ENCODE results near the gene TMEM184B. TPM values are rescaled to one million over a fixed set of nuclear protein-coding genes. Genes with fewer than 3 reads are reported as not detected.
A peak's percentile ranks its signal among the peaks of the same experiment; 100 is the strongest.

Gene TMEM184B
- total and polyA plus RNA-seq, 7 experiments from 2014 or later, result 9.0 to 41.3 (median 34.8) TPM

GRCh38 chr22:38202437-38203089, 70.2 kb downstream of the TMEM184B start:
- H3K27ac ChIP-seq (ENCODE audit: low read depth, low read length), result peak overlapping the region; percentile 88
- ChIA-PET POLR2A (interaction anchor here (1.4 to 2.5 kb wide), 5 partner anchors 12 to 26 kb away, joined by 7 to 21 read pairs (median 8); partner anchors contain the start of gene PLA2G6), CTCF (interaction anchor here (0.6 kb wide), 1 partner anchor 103 kb away, joined by 4 read pairs; no protein-coding TSS in a partner anchor)
- peak overlapping the region; percentile 59 to 85 (median 77) for H3K27ac Mint-ChIP-seq
- H3K9me3 ChIP-seq (ENCODE audit: control insufficient read depth in 2 of 3, low read length in 3 of 3), result no peaks in the 10 kb centered on the region
- H3K9me3 Mint-ChIP-seq, result peaks cover 0 to 3% (median 0%) of the 10 kb centered on the region in 11 donors
- peak; percentile 39 for ATAC-seq
- peaks cover 0 to 3% (median 0%) of the 10 kb centered on the region in 3 experiments for H3K36me3 ChIP-seq (ENCODE audit: control insufficient read depth in 2 of 3, insufficient read depth in 3 of 3, low read length in 3 of 3)
- no peaks in the 10 kb centered on the region for H3K27me3 ChIP-seq (ENCODE audit: control insufficient read depth in 2 of 2, insufficient read depth in 2 of 2, low read length in 2 of 2)
- H3K4me3 ChIP-seq (ENCODE audit: low read length), result peak overlapping the region; percentile 77
- intact Hi-C loops (cut with micrococcal nuclease), result loop anchor here (2.0 to 10.0 kb wide), 6 partner anchors 70 to 505 kb away; partner anchors contain the start of genes TMEM184B (in 2 of the 2), BAIAP2L2 (in 1 of the 2), CSNK1E (in 1 of the 2) and DDX17 (in 1 of the 2)
- H3K4me1 ChIP-seq (ENCODE audit: control insufficient read depth in 2 of 2, insufficient read depth in 2 of 2, low read length in 2 of 2), result peaks cover 5 to 25% of the 10 kb centered on the region in 2 donors
- peak; percentile 19 to 75 (median 37) for DNase-seq
- peaks cover 10 to 33% (median 26%) of the 10 kb centered on the region in 7 donors for H3K4me1 Mint-ChIP-seq
- H3K36me3 Mint-ChIP-seq, result peaks cover 0 to 2% (median 0%) of the 10 kb centered on the region in 5 donors
- H3K4me3 Mint-ChIP-seq, result peak overlapping the region; percentile 80 to 93 (median 88)
- H3K27me3 Mint-ChIP-seq, result no peaks in the 10 kb centered on the region

DNA sequence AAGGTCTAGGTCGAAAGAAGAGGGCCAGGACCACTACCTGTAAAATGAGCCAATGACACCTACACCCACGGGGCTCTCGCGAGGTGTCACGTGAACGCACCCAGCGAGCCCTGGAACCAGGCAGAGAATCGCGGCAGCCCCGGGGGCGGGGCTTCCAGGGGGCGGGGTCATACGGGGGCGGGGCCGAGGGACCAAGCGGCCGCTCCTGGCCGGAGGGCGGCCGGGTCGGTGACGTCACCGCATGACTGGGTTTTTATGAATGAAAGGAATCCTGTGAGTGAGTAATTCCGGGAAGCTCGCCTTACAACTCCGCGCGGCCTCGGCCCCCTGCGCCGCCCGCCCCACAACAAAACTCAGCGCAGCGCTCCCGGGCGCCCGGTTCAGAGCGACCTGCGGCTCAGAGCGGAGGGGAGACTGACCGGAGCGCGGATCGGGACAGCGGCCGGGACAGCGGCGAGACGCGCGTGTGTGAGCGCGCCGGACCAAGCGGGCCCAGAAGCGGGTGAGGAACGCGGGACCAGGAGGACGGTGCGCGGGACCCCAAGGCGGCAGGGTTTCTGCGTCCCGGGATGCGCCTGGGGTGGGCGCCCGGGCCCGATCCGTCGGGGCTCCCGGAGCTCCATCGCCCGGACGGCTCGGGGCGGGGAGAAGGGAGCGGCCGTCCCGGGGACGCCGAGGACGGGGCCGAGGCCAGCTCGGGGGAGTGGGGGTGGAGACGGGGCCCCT, 70.9 kb downstream of the TMEM184B start, which contains the start of gene MAFF:
Gene MAFF, plus strand, starts transcription at position 284 of the 726 bp plus-strand sequence. CDS start 11,860 bp downstream, outside the sequence.
- ChIA-PET CTCF (interaction anchor here (0.6 to 1.1 kb wide), 2 partner anchors 23 to 104 kb away, joined by 3 to 4 read pairs; no protein-coding TSS in a partner anchor), POLR2A (interaction anchor here (1.0 to 2.2 kb wide), 5 partner anchors 11 to 25 kb away, joined by 3 to 21 read pairs (median 7); partner anchors contain the start of gene PLA2G6)
- Histone ChIP-seq H3K36me3 (ENCODE audit: control insufficient read depth in 2 of 3, insufficient read depth in 3 of 3, low read length in 3 of 3) (peaks cover 0 to 3% (median 0%) of the 10 kb centered on the region in 3 experiments), H3K27ac (ENCODE audit: low read depth, low read length) (peak within 1 kb of the TSS; percentile 88), H3K27me3 (ENCODE audit: control insufficient read depth in 2 of 2, insufficient read depth in 2 of 2, low read length in 2 of 2) (no peaks in the 10 kb centered on the region), H3K4me3 (ENCODE audit: low read length) (peak within 1 kb of the TSS; percentile 77), H3K4me1 (ENCODE audit: control insufficient read depth in 2 of 2, insufficient read depth in 2 of 2, low read length in 2 of 2) (peaks cover 5 to 25% of the 10 kb centered on the region in 2 donors), H3K9me3 (ENCODE audit: control insufficient read depth in 2 of 3, low read length in 3 of 3) (no peaks in the 10 kb centered on the region)
- Mint-ChIP-seq H3K4me3 (peak within 1 kb of the TSS; percentile 80 to 93 (median 88)), H3K4me1 (peaks cover 10 to 33% (median 26%) of the 10 kb centered on the region in 7 donors), H3K27me3 (no peaks in the 10 kb centered on the region), H3K9me3 (peaks cover 0 to 3% (median 0%) of the 10 kb centered on the region in 11 donors), H3K27ac (peak within 1 kb of the TSS; percentile 84 to 97 (median 89)), H3K36me3 (peaks cover 0 to 2% (median 0%) of the 10 kb centered on the region in 5 donors)
- intact Hi-C loops (cut with micrococcal nuclease), result loop anchor here (1.0 to 10.0 kb wide), 10 partner anchors 12 to 505 kb away; partner anchors contain the start of genes CSNK1E (in 2 of the 2), DDX17 (in 2 of the 2), PLA2G6 (in 2 of the 2) and TMEM184B (in 2 of the 2)
- DNase-seq (peak; percentile 62 to 88 (median 72)), ATAC-seq (peak; percentile 87)

- peak overlapping the region; percentile 84 to 97 (median 89) for H3K27ac Mint-ChIP-seq
- H3K9me3 ChIP-seq (ENCODE audit: control insufficient read depth in 2 of 3, low read length in 3 of 3), result no peaks in the 10 kb centered on the region
- peak overlapping the region; percentile 77 for H3K4me3 ChIP-seq (ENCODE audit: low read length)
- DNase-seq (no peak), ATAC-seq (no peak)
- no peaks in the 10 kb centered on the region for H3K27me3 Mint-ChIP-seq
- peaks cover 10 to 33% (median 26%) of the 10 kb centered on the region in 7 donors for H3K4me1 Mint-ChIP-seq
- intact Hi-C loops (cut with micrococcal nuclease), result loop anchor here (1.0 to 10.0 kb wide), 7 partner anchors 13 to 506 kb away; partner anchors contain the start of genes CSNK1E (in 2 of the 2), PLA2G6 (in 2 of the 2), BAIAP2L2 (in 1 of the 2) and DDX17 (in 1 of the 2)
- peaks cover 0 to 2% (median 0%) of the 10 kb centered on the region in 5 donors for H3K36me3 Mint-ChIP-seq
- peaks cover 0 to 3% (median 0%) of the 10 kb centered on the region in 11 donors for H3K9me3 Mint-ChIP-seq
- peak overlapping the region; percentile 88 for H3K27ac ChIP-seq (ENCODE audit: low read depth, low read length)
- no peaks in the 10 kb centered on the region for H3K27me3 ChIP-seq (ENCODE audit: control insufficient read depth in 2 of 2, insufficient read depth in 2 of 2, low read length in 2 of 2)
- CTCF ChIA-PET, result interaction anchor here (0.6 to 1.1 kb wide), 2 partner anchors 23 to 53 kb away, joined by 3 read pairs; no protein-coding TSS in a partner anchor
- peak overlapping the region; percentile 71 to 92 (median 82) for H3K4me3 Mint-ChIP-seq
- peaks cover 5 to 25% of the 10 kb centered on the region in 2 donors for H3K4me1 ChIP-seq (ENCODE audit: control insufficient read depth in 2 of 2, insufficient read depth in 2 of 2, low read length in 2 of 2)
- H3K36me3 ChIP-seq (ENCODE audit: control insufficient read depth in 2 of 3, insufficient read depth in 3 of 3, low read length in 3 of 3), result peaks cover 0 to 3% (median 0%) of the 10 kb centered on the region in 3 experiments
- POLR2A ChIA-PET, result interaction anchor here (0.7 to 2.2 kb wide), 6 partner anchors 9 to 25 kb away, joined by 3 to 21 read pairs (median 6); partner anchors contain the start of gene PLA2G6
Measured at GRCh38 chr22:38201371-38201710, 71.5 kb downstream of the TMEM184B start.

GRCh38 chr22:38199826-38200559, 72.8 kb downstream of the TMEM184B start:
- Mint-ChIP-seq H3K27ac (peak overlapping the region in 3 of 9 donors; percentile 17 to 84 (median 31)), H3K9me3 (peaks cover 0 to 3% (median 0%) of the 10 kb centered on the region in 11 donors), H3K27me3 (no peaks in the 10 kb centered on the region), H3K4me3 (peak overlapping the region in 2 of 10 donors; percentile 32 to 79), H3K36me3 (peaks cover 0 to 2% (median 0%) of the 10 kb centered on the region in 5 donors), H3K4me1 (peaks cover 10 to 33% (median 26%) of the 10 kb centered on the region in 7 donors)
- H3K27me3 ChIP-seq (ENCODE audit: control insufficient read depth in 2 of 2, insufficient read depth in 2 of 2, low read length in 2 of 2), result no peaks in the 10 kb centered on the region
- peaks cover 5 to 25% of the 10 kb centered on the region in 2 donors for H3K4me1 ChIP-seq (ENCODE audit: control insufficient read depth in 2 of 2, insufficient read depth in 2 of 2, low read length in 2 of 2)
- ChIA-PET POLR2A (interaction anchor here (0.6 to 0.7 kb wide), 2 partner anchors 57 to 453 kb away, joined by 3 read pairs; no protein-coding TSS in a partner anchor), CTCF (no interaction called here)
- ATAC-seq, result no peak
- no peaks in the 10 kb centered on the region for H3K9me3 ChIP-seq (ENCODE audit: control insufficient read depth in 2 of 3, low read length in 3 of 3)
- no peak for DNase-seq
- no peak overlapping the region for H3K4me3 ChIP-seq (ENCODE audit: low read length)
- H3K36me3 ChIP-seq (ENCODE audit: control insufficient read depth in 2 of 3, insufficient read depth in 3 of 3, low read length in 3 of 3), result peaks cover 0 to 3% (median 0%) of the 10 kb centered on the region in 3 experiments
- intact Hi-C loops (cut with micrococcal nuclease), result loop anchor here (5.0 to 10.0 kb wide), 3 partner anchors 85 to 507 kb away; partner anchors contain the start of genes BAIAP2L2 (in 1 of the 2), CSNK1E (in 1 of the 2) and GTPBP1 (in 1 of the 2)
- no peak overlapping the region for H3K27ac ChIP-seq (ENCODE audit: low read depth, low read length)

- Mint-ChIP-seq H3K27ac (no peak overlapping the region), H3K36me3 (peaks cover 0 to 2% (median 0%) of the 10 kb centered on the region in 5 donors), H3K4me3 (no peak overlapping the region), H3K9me3 (peaks cover 0 to 5% (median 0%) of the 10 kb centered on the region in 11 donors), H3K4me1 (peaks cover 8 to 25% (median 12%) of the 10 kb centered on the region in 7 donors), H3K27me3 (peaks cover 0 to 12% (median 0%) of the 10 kb centered on the region in 5 donors)
- Histone ChIP-seq H3K27ac (ENCODE audit: low read depth, low read length) (no peak overlapping the region), H3K27me3 (ENCODE audit: control insufficient read depth in 2 of 2, insufficient read depth in 2 of 2, low read length in 2 of 2) (no peaks in the 10 kb centered on the region), H3K4me1 (ENCODE audit: control insufficient read depth in 2 of 2, insufficient read depth in 2 of 2, low read length in 2 of 2) (peaks cover 5 to 16% of the 10 kb centered on the region in 2 donors), H3K36me3 (ENCODE audit: control insufficient read depth in 2 of 3, insufficient read depth in 3 of 3, low read length in 3 of 3) (peaks cover 0 to under 1% (median 0%) of the 10 kb centered on the region in 3 experiments), H3K4me3 (ENCODE audit: low read length) (no peak overlapping the region), H3K9me3 (ENCODE audit: control insufficient read depth in 2 of 3, low read length in 3 of 3) (no peaks in the 10 kb centered on the region)
- intact Hi-C loops (cut with micrococcal nuclease), result no loop called here
- CTCF ChIA-PET, result no interaction called here
- ATAC-seq, result no peak
- DNase-seq, result no peak
- POLR2A ChIA-PET, result interaction anchor here (1.2 kb wide), 1 partner anchor 12 kb away, joined by 3 read pairs; no protein-coding TSS in a partner anchor
Measured at GRCh38 chr22:38196791-38197419, 75.9 kb downstream of the TMEM184B start.

Data from naive thymus-derived CD4-positive, alpha-beta T cell (primary cell).